ENCODE data around the gene KLHL22. TPM values are rescaled to one million over a fixed set of nuclear protein-coding genes. Genes with fewer than 3 reads are reported as not detected.

KLHL22 gene
- total RNA-seq, 1 experiment from 2014 or later, result 14.5 TPM

DNA sequence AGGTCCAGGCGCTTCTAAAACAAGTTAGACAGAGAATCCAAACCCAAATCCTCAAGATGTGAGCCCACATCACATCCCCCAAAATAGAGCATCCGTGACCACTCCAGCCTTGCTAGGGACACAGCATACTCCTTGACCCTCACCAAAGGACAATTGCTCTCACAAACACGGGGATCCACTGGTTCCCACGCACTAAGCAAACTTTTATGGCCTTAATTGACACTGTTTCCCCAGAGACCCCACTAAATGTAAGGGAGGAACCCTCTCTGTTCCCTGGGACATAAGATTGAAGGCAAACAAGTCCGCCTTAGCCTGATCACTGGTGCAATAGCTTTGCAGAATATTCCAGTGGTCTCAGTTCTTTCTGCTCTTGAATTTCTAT is 81.5 kb downstream of the KLHL22 start:
- Histone ChIP-seq H3K4me3 (ENCODE audit: low read depth in 2 of 2, low read length in 2 of 2) (no peak overlapping the region), H3K27ac (ENCODE audit: low read length) (no peak overlapping the region), H3K4me1 (ENCODE audit: control insufficient read depth, insufficient read depth, low read length) (no peaks in the 10 kb centered on the region), H3K27me3 (ENCODE audit: control insufficient read depth, insufficient read depth, low read length) (no peaks in the 10 kb centered on the region), H3K36me3 (ENCODE audit: control insufficient read depth, insufficient read depth, low read length) (no peaks in the 10 kb centered on the region), H3K9me3 (ENCODE audit: control insufficient read depth, insufficient read depth, low read depth, low read length) (no peaks in the 10 kb centered on the region)
- no peak for ATAC-seq
- in situ Hi-C loops (cut with HindIII; ENCODE audit: low pct_unique_long_range_greater_than_20kb, low sequenced_read_pairs) (no loop called here), intact Hi-C loops (cut with micrococcal nuclease; ENCODE audit: unreplicated experiment) (no loop called here)
- ChIA-PET CTCF (no interaction called here), POLR2A (no interaction called here)
- TF ChIP-seq, protein P1, sequence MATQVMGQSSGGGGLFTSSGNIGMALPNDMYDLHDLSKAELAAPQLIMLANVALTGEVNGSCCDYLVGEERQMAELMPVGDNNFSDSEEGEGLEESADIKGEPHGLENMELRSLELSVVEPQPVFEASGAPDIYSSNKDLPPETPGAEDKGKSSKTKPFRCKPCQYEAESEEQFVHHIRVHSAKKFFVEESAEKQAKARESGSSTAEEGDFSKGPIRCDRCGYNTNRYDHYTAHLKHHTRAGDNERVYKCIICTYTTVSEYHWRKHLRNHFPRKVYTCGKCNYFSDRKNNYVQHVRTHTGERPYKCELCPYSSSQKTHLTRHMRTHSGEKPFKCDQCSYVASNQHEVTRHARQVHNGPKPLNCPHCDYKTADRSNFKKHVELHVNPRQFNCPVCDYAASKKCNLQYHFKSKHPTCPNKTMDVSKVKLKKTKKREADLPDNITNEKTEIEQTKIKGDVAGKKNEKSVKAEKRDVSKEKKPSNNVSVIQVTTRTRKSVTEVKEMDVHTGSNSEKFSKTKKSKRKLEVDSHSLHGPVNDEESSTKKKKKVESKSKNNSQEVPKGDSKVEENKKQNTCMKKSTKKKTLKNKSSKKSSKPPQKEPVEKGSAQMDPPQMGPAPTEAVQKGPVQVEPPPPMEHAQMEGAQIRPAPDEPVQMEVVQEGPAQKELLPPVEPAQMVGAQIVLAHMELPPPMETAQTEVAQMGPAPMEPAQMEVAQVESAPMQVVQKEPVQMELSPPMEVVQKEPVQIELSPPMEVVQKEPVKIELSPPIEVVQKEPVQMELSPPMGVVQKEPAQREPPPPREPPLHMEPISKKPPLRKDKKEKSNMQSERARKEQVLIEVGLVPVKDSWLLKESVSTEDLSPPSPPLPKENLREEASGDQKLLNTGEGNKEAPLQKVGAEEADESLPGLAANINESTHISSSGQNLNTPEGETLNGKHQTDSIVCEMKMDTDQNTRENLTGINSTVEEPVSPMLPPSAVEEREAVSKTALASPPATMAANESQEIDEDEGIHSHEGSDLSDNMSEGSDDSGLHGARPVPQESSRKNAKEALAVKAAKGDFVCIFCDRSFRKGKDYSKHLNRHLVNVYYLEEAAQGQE (IDR thresholded peaks at IDR 0.05; ENCODE audit: insufficient read depth in 1 of 2, low read depth in 2 of 2, low read length in 1 of 2), result no peak
- TF ChIP-seq POLR2AphosphoS5 (IDR thresholded peaks at IDR 0.05; ENCODE audit: low read depth, low read length) (no peak), SIN3A (IDR thresholded peaks at IDR 0.05; ENCODE audit: borderline replicate concordance, insufficient read depth, low read depth, low read length) (no peak), TCF7L2 (IDR thresholded peaks at IDR 0.05; ENCODE audit: low read depth, low read length) (no peak)
- TF ChIP-seq, protein P2, sequence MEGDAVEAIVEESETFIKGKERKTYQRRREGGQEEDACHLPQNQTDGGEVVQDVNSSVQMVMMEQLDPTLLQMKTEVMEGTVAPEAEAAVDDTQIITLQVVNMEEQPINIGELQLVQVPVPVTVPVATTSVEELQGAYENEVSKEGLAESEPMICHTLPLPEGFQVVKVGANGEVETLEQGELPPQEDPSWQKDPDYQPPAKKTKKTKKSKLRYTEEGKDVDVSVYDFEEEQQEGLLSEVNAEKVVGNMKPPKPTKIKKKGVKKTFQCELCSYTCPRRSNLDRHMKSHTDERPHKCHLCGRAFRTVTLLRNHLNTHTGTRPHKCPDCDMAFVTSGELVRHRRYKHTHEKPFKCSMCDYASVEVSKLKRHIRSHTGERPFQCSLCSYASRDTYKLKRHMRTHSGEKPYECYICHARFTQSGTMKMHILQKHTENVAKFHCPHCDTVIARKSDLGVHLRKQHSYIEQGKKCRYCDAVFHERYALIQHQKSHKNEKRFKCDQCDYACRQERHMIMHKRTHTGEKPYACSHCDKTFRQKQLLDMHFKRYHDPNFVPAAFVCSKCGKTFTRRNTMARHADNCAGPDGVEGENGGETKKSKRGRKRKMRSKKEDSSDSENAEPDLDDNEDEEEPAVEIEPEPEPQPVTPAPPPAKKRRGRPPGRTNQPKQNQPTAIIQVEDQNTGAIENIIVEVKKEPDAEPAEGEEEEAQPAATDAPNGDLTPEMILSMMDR (IDR thresholded peaks at IDR 0.05), result no peak
- no TSS peak for BruUV-seq (replicated peaks)
- DNase-seq (ENCODE audit: low read depth, low spot score), result no peak

DNA sequence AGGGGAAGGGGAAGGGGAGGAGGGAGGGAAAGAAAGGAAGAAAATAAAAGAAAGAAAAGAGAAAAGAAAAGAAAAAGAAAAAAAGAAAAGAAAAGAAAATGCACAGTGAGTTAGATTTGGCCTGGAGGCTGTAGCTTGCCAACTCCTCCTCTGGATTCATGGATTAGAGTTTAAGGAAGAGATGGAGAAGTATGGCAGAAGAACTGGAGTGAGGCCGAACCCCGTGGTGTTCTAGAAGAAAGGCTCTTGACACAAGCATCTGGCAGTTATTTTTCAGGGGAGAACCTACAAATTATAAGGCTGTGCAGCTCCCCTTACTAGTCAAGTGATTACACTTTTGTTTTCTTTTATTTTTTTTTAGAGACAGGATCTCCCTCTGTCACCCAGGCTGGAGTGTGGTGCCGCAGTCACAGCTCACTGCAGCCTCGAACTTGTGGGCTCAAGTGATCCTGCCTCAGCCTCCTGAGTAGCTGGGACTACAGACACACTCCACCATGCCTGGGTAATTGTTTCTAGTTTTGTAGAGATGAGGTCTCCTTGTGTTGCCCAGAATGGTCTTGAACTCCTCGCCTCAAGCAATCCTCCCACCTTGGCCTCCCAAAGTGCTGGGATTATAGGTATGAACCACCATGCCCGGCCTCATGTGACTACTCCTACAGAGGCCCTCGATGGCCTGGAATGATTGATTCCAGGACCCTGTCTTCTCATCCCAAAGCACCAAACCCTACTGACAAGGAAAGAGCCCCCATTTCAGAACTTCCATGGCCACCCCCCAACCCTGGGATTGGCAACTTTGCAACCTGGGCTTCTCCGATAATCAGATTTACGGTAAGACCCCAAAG is 82.2 kb downstream of the KLHL22 start:
- Histone ChIP-seq H3K27me3 (ENCODE audit: control insufficient read depth, insufficient read depth, low read length) (no peaks in the 10 kb centered on the region), H3K4me3 (ENCODE audit: low read depth in 2 of 2, low read length in 2 of 2) (no peak overlapping the region), H3K36me3 (ENCODE audit: control insufficient read depth, insufficient read depth, low read length) (no peaks in the 10 kb centered on the region), H3K27ac (ENCODE audit: low read length) (no peak overlapping the region), H3K9me3 (ENCODE audit: control insufficient read depth, insufficient read depth, low read depth, low read length) (no peaks in the 10 kb centered on the region), H3K4me1 (ENCODE audit: control insufficient read depth, insufficient read depth, low read length) (no peaks in the 10 kb centered on the region)
- POLR2A ChIA-PET, result interaction anchor here (0.6 to 0.7 kb wide), 2 partner anchors 31 to 47 kb away, joined by 3 read pairs; no protein-coding TSS in a partner anchor
- no peak for ATAC-seq
- in situ Hi-C loops (cut with HindIII; ENCODE audit: low pct_unique_long_range_greater_than_20kb, low sequenced_read_pairs) (no loop called here), intact Hi-C loops (cut with micrococcal nuclease; ENCODE audit: unreplicated experiment) (no loop called here)
- CTCF ChIA-PET, result no interaction called here
- BruUV-seq (replicated peaks), result no TSS peak
- TF ChIP-seq TCF7L2 (IDR thresholded peaks at IDR 0.05; ENCODE audit: low read depth, low read length) (no peak), SIN3A (IDR thresholded peaks at IDR 0.05; ENCODE audit: borderline replicate concordance, insufficient read depth, low read depth, low read length) (no peak), POLR2AphosphoS5 (IDR thresholded peaks at IDR 0.05; ENCODE audit: low read depth, low read length) (no peak)
- TF ChIP-seq, protein P2 (IDR thresholded peaks at IDR 0.05), result no peak
- TF ChIP-seq, protein P1 (IDR thresholded peaks at IDR 0.05; ENCODE audit: insufficient read depth in 1 of 2, low read depth in 2 of 2, low read length in 1 of 2), result no peak
- DNase-seq (ENCODE audit: low read depth, low spot score), result no peak

Data from Panc1 (cell line).